Psoas muscle (tissue), 8 donors: ENCODE results near the gene PANX1. TPM values are rescaled to one million over a fixed set of nuclear protein-coding genes. Genes with fewer than 3 reads are reported as not detected.

Experiments
- ATAC-seq, 4 donors: fragments of 200-7000 bp; cut with Tn5 transposase; one replicate each; pipeline ENCODE4 v1.9.1; 2020; ENCODE audit warnings: moderate library complexity in 3 of 4, mild to moderate bottlenecking in 2 of 4
- DNase-seq, 2 donors: peaks; one replicate each; pipeline ENCODE4 v3.0.0-alpha.2; 2020
- H3K27ac ChIP-seq: fragments of 200-600 bp; one replicate; pipeline ENCODE4 v1.8.0; 2022
- H3K27me3 ChIP-seq, 3 donors: fragments of 200-600 bp in 1 of 3; one replicate each; pipeline versions ENCODE4 v1.6.1 to v1.8.0; 2013 to 2022; ENCODE audit warnings: low read length in 2 of 3, mild to moderate bottlenecking in 2 of 3, moderate library complexity in 1 of 3; ENCODE audit not compliant: insufficient read depth in 3 of 3
- H3K36me3 ChIP-seq, 2 donors: fragments of 200-600 bp in 1 of 2; one replicate each; pipeline versions ENCODE4 v1.6.1 to v1.8.0; 2013 to 2022; ENCODE audit warnings: low read depth in 1 of 2, mild to moderate bottlenecking in 1 of 2, moderate library complexity in 1 of 2; ENCODE audit not compliant: insufficient read depth in 1 of 2
- H3K4me1 ChIP-seq: fragments of 200-600 bp; one replicate; pipeline ENCODE4 v1.8.0; 2022
- H3K4me3 ChIP-seq: fragments of 200-600 bp; one replicate; pipeline ENCODE4 v1.8.0; 2022; ENCODE audit warnings: mild to moderate bottlenecking
- H3K9me3 ChIP-seq: fragments of 200-600 bp; one replicate; pipeline ENCODE4 v1.8.0; 2022
- WGBS, 3 donors: extraction: QIAGEN DNeasy Blood & Tissue Kit; methylation state at CpG; one replicate each; pipeline versions ENCODE4 v1.1.6 to v1.1.7; 2013; 5-methylcytosine and 5-hydroxymethylcytosine counted together
- intact Hi-C, 2 donors: fragments of 100-400 bp; cut with DNase I; formaldehyde crosslinking; loops; one replicate each; pipeline versions ENCODE4 v1.11.0 to v1.14.2; 2022
- polyA plus RNA-seq, 3 donors: library from polyadenylated mRNA; stranded (reverse); fragments of 200-250 nt; gene quantifications; one replicate each; pipeline ENCODE4 v1.2.3, GENCODE V29; 2013
- total RNA-seq, 4 donors: library from RNA; stranded (reverse); fragmentation: NEBNext Ultra II Directional in 2 of 4; extraction: Animal tissue kit (Norgen Biotek cat#: 25700) in 2 of 4; gene quantifications; one replicate each; pipeline versions ENCODE4 v1.2.1 to v1.2.4, GENCODE V29; 2021 to 2023
- TF ChIP-seq, protein P1 (sequence below): fragments of 200-600 bp; IDR thresholded peaks from one replicate; pipeline ENCODE4 v1.8.0; 2022; ENCODE audit warnings: antibody characterized with exemption
- donor health status: healthy with polysubstance abuse.
- donor health status: DM: no; HTN: no; CAD: no; lungs with moderate emphysema.
- donor health status: Bipolar disorder and iron deficiency.
- donor health status: healthy.
- donor health status: DM: yes; HTN: yes; CAD: no.
- donor health status: DM: no; HTN: no; CAD: no.
- donor health status: DM: no; HTN: no; CAD: no.
- donor health status: DM: yes; HTN: yes; CAD: no.

The PANX1 gene
- total and polyA plus RNA-seq, 7 donors: 9.2 to 87.2 (median 33.5) TPM

DNA sequence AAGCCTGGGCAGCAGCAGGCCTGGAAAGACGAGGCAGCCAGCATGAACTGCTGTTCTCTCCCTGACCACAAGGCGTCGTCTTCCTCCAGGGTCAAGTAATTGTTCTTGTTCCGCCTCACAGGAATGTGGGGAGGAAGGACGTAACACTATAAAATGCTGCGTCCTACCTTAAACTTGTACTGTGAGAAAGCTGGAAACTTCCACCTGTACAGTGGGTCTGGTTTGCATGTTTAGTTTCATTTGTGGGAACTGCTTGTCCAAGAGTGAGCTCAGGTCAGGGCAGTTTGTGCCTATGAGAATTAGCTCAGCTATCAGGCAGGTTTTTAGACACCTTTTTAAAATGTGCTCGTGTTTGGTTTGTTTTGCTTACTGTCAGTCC lies 55.2 kb downstream of the PANX1 start:
- 33 to 48% (median 42%) methylated on average over 7 of the region's 7 CpGs for WGBS, 3 donors
- DNase-seq: no peak
- no peak overlapping the region for H3K27ac ChIP-seq
- no peaks in the 10 kb centered on the region for H3K4me1 ChIP-seq
- no peaks in the 10 kb centered on the region for H3K9me3 ChIP-seq
- H3K36me3 ChIP-seq: peaks cover 8 to 9% of the 10 kb centered on the region in 2 donors
- ATAC-seq: peak in 1 of 4 donors; percentile 55
- H3K4me3 ChIP-seq: no peak overlapping the region
- no peaks in the 10 kb centered on the region for H3K27me3 ChIP-seq
- TF ChIP-seq, protein P1, sequence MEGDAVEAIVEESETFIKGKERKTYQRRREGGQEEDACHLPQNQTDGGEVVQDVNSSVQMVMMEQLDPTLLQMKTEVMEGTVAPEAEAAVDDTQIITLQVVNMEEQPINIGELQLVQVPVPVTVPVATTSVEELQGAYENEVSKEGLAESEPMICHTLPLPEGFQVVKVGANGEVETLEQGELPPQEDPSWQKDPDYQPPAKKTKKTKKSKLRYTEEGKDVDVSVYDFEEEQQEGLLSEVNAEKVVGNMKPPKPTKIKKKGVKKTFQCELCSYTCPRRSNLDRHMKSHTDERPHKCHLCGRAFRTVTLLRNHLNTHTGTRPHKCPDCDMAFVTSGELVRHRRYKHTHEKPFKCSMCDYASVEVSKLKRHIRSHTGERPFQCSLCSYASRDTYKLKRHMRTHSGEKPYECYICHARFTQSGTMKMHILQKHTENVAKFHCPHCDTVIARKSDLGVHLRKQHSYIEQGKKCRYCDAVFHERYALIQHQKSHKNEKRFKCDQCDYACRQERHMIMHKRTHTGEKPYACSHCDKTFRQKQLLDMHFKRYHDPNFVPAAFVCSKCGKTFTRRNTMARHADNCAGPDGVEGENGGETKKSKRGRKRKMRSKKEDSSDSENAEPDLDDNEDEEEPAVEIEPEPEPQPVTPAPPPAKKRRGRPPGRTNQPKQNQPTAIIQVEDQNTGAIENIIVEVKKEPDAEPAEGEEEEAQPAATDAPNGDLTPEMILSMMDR: peak; percentile 34
- intact Hi-C loops: no loop called here

DNA sequence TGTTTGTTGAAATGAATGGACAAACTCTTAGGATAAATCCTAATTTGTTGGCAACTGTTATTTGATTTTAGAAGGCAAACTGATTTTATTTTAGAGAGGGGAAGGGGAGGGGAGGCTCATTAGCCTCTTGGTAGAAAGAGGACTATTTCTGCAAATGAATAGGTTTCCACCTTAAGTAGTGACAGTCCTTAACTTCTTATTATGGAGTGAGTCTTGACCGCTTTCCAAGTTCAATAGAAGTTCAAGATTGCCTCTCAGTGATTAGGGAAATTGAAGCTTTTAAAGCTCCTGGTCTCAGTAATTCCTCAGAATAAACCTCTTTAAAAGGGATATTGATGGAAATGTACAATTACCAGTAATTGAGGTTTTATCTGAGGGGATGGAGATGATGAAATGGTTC lies 55.7 kb downstream of the PANX1 start:
- H3K9me3 ChIP-seq: no peaks in the 10 kb centered on the region
- H3K4me1 ChIP-seq: no peaks in the 10 kb centered on the region
- intact Hi-C loops: no loop called here
- DNase-seq: no peak
- TF ChIP-seq, protein P1: no peak
- no peak overlapping the region for H3K27ac ChIP-seq
- peaks cover 8 to 9% of the 10 kb centered on the region in 2 donors for H3K36me3 ChIP-seq
- no peak overlapping the region for H3K4me3 ChIP-seq
- 69 to 79% (median 75%) methylated on average over 1 of the region's 1 CpG for WGBS, 3 donors
- H3K27me3 ChIP-seq: no peaks in the 10 kb centered on the region
- ATAC-seq: no peak

DNA sequence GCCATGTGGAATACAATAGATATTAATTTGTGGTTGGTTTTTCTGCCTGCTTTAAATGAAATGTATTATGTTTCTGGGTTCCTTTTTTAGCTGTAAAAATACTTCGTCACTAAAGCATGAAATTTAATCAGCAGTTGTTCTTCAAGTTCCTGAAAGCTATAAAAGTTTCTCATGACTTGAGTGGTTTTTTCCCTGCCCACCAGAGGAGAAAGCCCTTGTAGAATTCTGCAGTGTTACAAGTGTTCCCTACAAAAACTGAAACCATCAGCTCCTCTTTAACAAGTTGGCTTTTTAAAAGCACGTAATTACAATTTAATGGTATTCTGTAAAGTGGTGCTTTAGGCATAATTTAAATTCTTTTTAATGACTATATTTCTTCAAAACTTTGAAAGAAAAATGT lies 56.2 kb downstream of the PANX1 start:
- H3K36me3 ChIP-seq: peaks cover 8 to 9% of the 10 kb centered on the region in 2 donors
- intact Hi-C loops: no loop called here
- ATAC-seq (no peak), DNase-seq (no peak)
- H3K4me3 ChIP-seq: no peak overlapping the region
- no peaks in the 10 kb centered on the region for H3K9me3 ChIP-seq
- H3K27ac ChIP-seq: no peak overlapping the region
- no peaks in the 10 kb centered on the region for H3K4me1 ChIP-seq
- no peaks in the 10 kb centered on the region for H3K27me3 ChIP-seq
- WGBS, 3 donors: 34 to 66% (median 42%) methylated on average over 2 of the region's 2 CpGs
- TF ChIP-seq, protein P1: no peak

DNA sequence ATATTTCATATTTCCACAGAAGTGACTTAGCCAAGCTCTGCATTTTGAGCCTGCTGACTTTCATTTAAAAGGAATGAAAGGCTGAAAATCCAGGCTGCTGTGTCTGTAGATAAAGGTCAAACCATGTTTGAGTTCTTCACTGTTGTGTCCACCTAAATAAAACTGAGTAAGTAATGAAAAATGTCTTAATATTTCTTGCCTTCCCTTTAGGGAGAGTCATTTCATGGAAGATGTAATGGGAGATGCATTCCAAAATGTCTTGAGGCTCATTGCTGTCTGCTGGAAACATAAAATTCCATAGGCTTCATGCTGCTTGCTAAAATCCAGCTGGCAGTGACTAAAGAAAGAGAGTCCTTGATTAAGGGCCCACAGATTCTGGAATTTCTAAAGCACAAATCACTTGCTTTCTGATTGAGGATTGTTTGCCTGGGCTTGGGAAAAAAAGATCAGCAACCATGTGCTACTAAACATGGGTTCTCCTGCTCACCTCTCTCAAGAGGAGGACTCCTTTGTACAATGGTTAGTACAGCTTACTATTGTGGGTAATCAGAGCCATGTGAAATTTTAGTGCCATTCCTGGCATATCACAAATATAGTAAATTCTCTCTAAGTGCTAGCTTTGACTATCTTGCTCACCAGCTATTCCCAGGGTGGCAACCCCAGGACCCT lies 56.9 kb downstream of the PANX1 start:
- TF ChIP-seq, protein P1: no peak
- no peaks in the 10 kb centered on the region for H3K27me3 ChIP-seq
- no peak for DNase-seq
- no peak overlapping the region for H3K27ac ChIP-seq
- H3K36me3 ChIP-seq: peaks cover 3 to 8% of the 10 kb centered on the region in 2 donors
- no peaks in the 10 kb centered on the region for H3K9me3 ChIP-seq
- intact Hi-C loops: no loop called here
- no peak overlapping the region for H3K4me3 ChIP-seq
- no peaks in the 10 kb centered on the region for H3K4me1 ChIP-seq
- no peak for ATAC-seq
